Spleen (tissue), 11 donors: ENCODE results near the gene ERBIN. TPM values are rescaled to one million over a fixed set of nuclear protein-coding genes. Genes with fewer than 3 reads are reported as not detected.

Experiments used
- DNase-seq: peaks from one replicate; pipeline ENCODE4 v3.0.0-alpha.2; 2020
- H3K27ac ChIP-seq, 8 donors: fragments of 200-600 bp; sonication (generic) in 7 of 8; 1 replicate in 4 of 8; 2 replicates in 4 of 8; pipeline versions ENCODE4 v1.5.0 to v1.8.0; 2016 to 2021; ENCODE audit warnings: inconsistent platforms in 4 of 8, mild to moderate bottlenecking in 4 of 8, moderate library complexity in 1 of 8
- H3K27me3 ChIP-seq, 7 donors: fragments of 200-600 bp; sonication (generic) in 6 of 7; replicated peaks in 1 of 7; 1 replicate in 4 of 7; 2 replicates in 3 of 7; pipeline versions ENCODE4 v1.5.0 to v1.8.0; 2016 to 2021; ENCODE audit warnings: inconsistent platforms in 3 of 7, mild to moderate bottlenecking in 1 of 7
- H3K36me3 ChIP-seq, 6 donors: fragments of 200-600 bp; sonication (generic) in 5 of 6; 1 replicate in 4 of 6; 2 replicates in 2 of 6; pipeline versions ENCODE4 v1.5.0 to v1.8.0; 2016 to 2021; ENCODE audit warnings: inconsistent platforms in 2 of 6
- H3K4me1 ChIP-seq, 6 donors: fragments of 200-600 bp; sonication (generic) in 5 of 6; 1 replicate in 3 of 6; 2 replicates in 3 of 6; pipeline versions ENCODE4 v1.5.0 to v1.8.0; 2016 to 2021; ENCODE audit warnings: inconsistent platforms in 3 of 6
- H3K4me3 ChIP-seq, 8 donors: fragments of 200-600 bp; sonication (generic) in 7 of 8; 1 replicate in 4 of 8; 2 replicates in 4 of 8; pipeline versions ENCODE4 v1.5.0 to v1.8.0; 2016 to 2021; ENCODE audit warnings: inconsistent platforms in 4 of 8, mild to moderate bottlenecking in 4 of 8, moderate library complexity in 2 of 8
- H3K9me3 ChIP-seq, 8 donors: fragments of 200-600 bp; sonication (generic) in 7 of 8; 1 replicate in 4 of 8; 2 replicates in 4 of 8; pipeline versions ENCODE4 v1.5.0 to v1.8.0; 2016 to 2021; ENCODE audit warnings: inconsistent platforms in 4 of 8
- CTCF ChIP-seq, 11 experiments: fragments of 200-600 bp in 7 of 11; fragments of 450-650 bp in 4 of 11; sonication (generic) in 4 of 11; IDR thresholded peaks in 8 of 11; conservative IDR thresholded peaks in 3 of 11; 1 replicate in 7 of 11; 2 replicates in 4 of 11; pipeline versions ENCODE4 v1.4.0 to v1.8.0; 2016 to 2021; ENCODE audit warnings: antibody characterized with exemption in 11 of 11, inconsistent platforms in 4 of 11, mild to moderate bottlenecking in 1 of 11
- POLR2A ChIP-seq, 3 donors: fragments of 450-650 bp; IDR thresholded peaks; one replicate each; pipeline ENCODE4 v1.5.1; 2017; ENCODE audit warnings: antibody characterized with exemption in 3 of 3, mild to moderate bottlenecking in 1 of 3
- POLR2AphosphoS5 ChIP-seq, 3 donors: sonication (generic); formaldehyde crosslinking; IDR thresholded peaks; one replicate each; pipeline ENCODE4 v1.5.1; 2017; ENCODE audit warnings: antibody characterized with exemption in 3 of 3
- WGBS, 5 donors: extraction: QIAGEN DNeasy Blood & Tissue Kit in 3 of 5; methylation state at CpG; one replicate each; pipeline versions ENCODE4 v1.1.5 to v1.1.7; 2013 to 2018; 5-methylcytosine and 5-hydroxymethylcytosine counted together
- intact Hi-C: fragments of 100-400 bp; cut with DNase I; formaldehyde crosslinking; loops from one replicate; pipeline ENCODE4 v1.15.0; 2023; ENCODE audit warnings: low total_unique reads
- polyA plus RNA-seq, 3 donors: library from polyadenylated mRNA; stranded (reverse); fragments of 200-250 nt; gene quantifications; one replicate each; pipeline ENCODE4 v1.2.1, GENCODE V29; 2013
- total RNA-seq, 7 donors: library from RNA; depleted of rRNA in 3 of 7; stranded (reverse); fragments of >200 nt in 3 of 7; fragmentation: NEBNext Ultra II Directional in 4 of 7; extraction: Animal tissue kit (Norgen Biotek cat#: 25700) in 4 of 7; gene quantifications; one replicate each; pipeline versions ENCODE4 v1.1.0 to v1.2.1, GENCODE V29; 2016 to 2021
- donor health status: healthy with polysubstance abuse.
- donor health status: DM: no; HTN: no; CAD: no; lungs with moderate emphysema.
- donor health status: DM: no; HTN: no; CAD: no.
- donor health status: Bipolar disorder and iron deficiency.
- donor health status: healthy.
- donor health status: DM: no; HTN: no; CAD: no.
- donor health status: DM: yes; HTN: yes; CAD: no.

ERBIN gene
- total and polyA plus RNA-seq, 10 donors: 19.6 to 112 (median 93.1) TPM

GRCh38 chr5:65986050-65986451, 59.7 kb downstream of the ERBIN start:
- Histone ChIP-seq H3K4me1 (peaks cover 2 to 59% (median 18%) of the 10 kb centered on the region in 6 donors), H3K9me3 (no peaks in the 10 kb centered on the region), H3K27me3 (no peaks in the 10 kb centered on the region), H3K4me3 (no peak overlapping the region), H3K27ac (no peak overlapping the region), H3K36me3 (peaks cover 0 to 35% (median 0%) of the 10 kb centered on the region in 6 donors)
- intact Hi-C loops: no loop called here
- WGBS, 5 donors: 71 to 90% (median 84%) methylated on average over 1 of the region's 1 CpG
- TF ChIP-seq CTCF (IDR thresholded peaks at IDR 0.05 in 8 of 11, conservative IDR thresholded peaks at IDR 0.05 in 3 of 11): no peak
- no peak for TF ChIP-seq POLR2AphosphoS5 (IDR thresholded peaks at IDR 0.05)
- no peak for TF ChIP-seq POLR2A (IDR thresholded peaks at IDR 0.05)
- DNase-seq: no peak

DNA sequence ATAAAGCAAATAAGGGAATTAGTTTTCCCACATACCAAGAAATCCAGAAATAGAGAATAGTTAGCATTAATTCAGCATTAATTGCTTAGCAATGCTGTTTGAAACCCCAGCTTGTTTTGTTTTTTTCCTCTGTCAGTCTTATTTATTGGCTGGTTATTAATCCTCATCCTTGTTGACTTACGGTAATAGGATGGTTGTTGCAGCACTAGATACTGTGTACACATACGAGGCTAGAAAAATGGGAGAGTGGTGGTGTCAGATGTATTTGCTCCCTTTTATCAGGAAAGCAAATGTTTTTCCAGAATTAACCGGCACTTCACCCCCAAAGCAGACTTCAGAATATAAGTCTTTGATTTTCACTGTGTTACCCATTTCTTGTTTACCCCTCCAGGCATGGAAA, 60.4 kb downstream of the ERBIN start:
- H3K27ac ChIP-seq: no peak overlapping the region
- intact Hi-C loops: no loop called here
- H3K4me3 ChIP-seq: no peak overlapping the region
- no peak for DNase-seq
- H3K27me3 ChIP-seq: no peaks in the 10 kb centered on the region
- H3K4me1 ChIP-seq: peaks cover 2 to 54% (median 18%) of the 10 kb centered on the region in 6 donors
- 90 to 96% (median 95%) methylated on average over 3 of the region's 3 CpGs for WGBS, 5 donors
- no peak for TF ChIP-seq POLR2A (IDR thresholded peaks at IDR 0.05)
- no peak for TF ChIP-seq POLR2AphosphoS5 (IDR thresholded peaks at IDR 0.05)
- TF ChIP-seq CTCF (IDR thresholded peaks at IDR 0.05 in 8 of 11, conservative IDR thresholded peaks at IDR 0.05 in 3 of 11): no peak
- no peaks in the 10 kb centered on the region for H3K9me3 ChIP-seq
- H3K36me3 ChIP-seq: peaks cover 0 to 38% (median under 1%) of the 10 kb centered on the region in 6 donors

DNA sequence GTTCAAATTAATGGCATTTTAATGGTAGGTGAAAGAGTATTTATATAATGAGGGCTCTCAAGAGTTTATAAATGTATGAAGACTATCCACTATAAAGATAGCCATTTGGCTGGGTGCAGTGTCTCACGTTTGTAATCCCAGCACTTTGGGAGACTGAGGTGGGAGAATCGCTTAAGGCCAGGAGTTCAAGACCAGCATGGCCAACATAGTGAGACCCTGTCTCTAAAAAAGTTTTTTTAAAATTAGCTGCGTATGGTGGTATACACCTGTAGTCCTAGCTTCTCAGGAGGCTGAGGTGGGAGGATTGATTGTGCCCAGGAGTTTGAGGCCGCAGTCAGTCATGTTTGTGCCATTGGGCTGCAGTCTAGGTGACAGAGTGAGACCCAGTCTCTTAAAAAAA, 61.6 kb downstream of the ERBIN start:
- no peak for DNase-seq
- Histone ChIP-seq H3K36me3 (peaks cover 0 to 50% (median 8%) of the 10 kb centered on the region in 6 donors), H3K9me3 (no peaks in the 10 kb centered on the region), H3K27ac (no peak overlapping the region), H3K4me3 (no peak overlapping the region), H3K4me1 (peaks cover 0 to 45% (median 18%) of the 10 kb centered on the region in 6 donors), H3K27me3 (no peaks in the 10 kb centered on the region)
- intact Hi-C loops: no loop called here
- 93 to 98% (median 96%) methylated on average over 4 of the region's 4 CpGs for WGBS, 5 donors
- no peak for TF ChIP-seq POLR2AphosphoS5 (IDR thresholded peaks at IDR 0.05)
- TF ChIP-seq CTCF (IDR thresholded peaks at IDR 0.05 in 8 of 11, conservative IDR thresholded peaks at IDR 0.05 in 3 of 11): no peak
- TF ChIP-seq POLR2A (IDR thresholded peaks at IDR 0.05): no peak

GRCh38 chr5:65989158-65989557, 62.8 kb downstream of the ERBIN start:
- Histone ChIP-seq H3K4me3 (no peak overlapping the region), H3K9me3 (no peaks in the 10 kb centered on the region), H3K27me3 (no peaks in the 10 kb centered on the region), H3K4me1 (peaks cover 0 to 37% (median 15%) of the 10 kb centered on the region in 6 donors), H3K36me3 (peaks cover 0 to 54% (median 8%) of the 10 kb centered on the region in 6 donors), H3K27ac (no peak overlapping the region)
- 67 to 80% (median 79%) methylated on average over 4 of the region's 4 CpGs for WGBS, 5 donors
- no peak for DNase-seq
- intact Hi-C loops: no loop called here
- TF ChIP-seq POLR2A (IDR thresholded peaks at IDR 0.05): no peak
- TF ChIP-seq POLR2AphosphoS5 (IDR thresholded peaks at IDR 0.05): no peak
- no peak for TF ChIP-seq CTCF (IDR thresholded peaks at IDR 0.05 in 8 of 11, conservative IDR thresholded peaks at IDR 0.05 in 3 of 11)
